ENCODE results near the gene AHI1.
A peak's percentile ranks its signal among the peaks of the same experiment; 100 is the strongest.

The AHI1 gene

DNA sequence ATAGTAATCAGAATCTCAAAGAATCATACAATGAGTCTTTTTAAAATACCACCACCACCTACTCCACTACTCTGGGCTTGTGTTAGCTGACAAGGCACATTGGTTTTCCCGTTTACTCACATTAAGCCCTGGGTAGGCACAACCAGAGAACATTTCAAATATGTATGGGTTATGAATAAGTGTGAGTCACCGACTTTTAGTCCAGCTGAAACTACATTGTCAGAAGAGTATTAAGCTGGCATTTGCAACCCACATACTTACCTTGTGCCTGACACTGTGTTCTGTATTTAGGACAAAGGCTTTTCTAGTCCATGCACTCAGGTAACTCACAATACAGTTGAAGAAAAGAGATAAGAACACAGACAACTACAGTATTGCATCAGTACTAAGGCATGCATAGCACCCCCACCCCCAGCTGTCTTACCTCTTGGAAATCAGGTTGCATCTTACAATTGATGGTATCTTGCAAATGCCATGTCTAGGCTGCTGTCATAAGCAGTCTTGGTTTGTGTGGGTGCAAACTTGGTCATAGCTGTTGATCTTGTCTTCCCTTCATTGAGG is 40.3 kb upstream of the AHI1 start:
- Histone ChIP-seq H3K36me3 (replicated peaks; ENCODE audit: low read depth, low read length) (no peaks in the 10 kb centered on the region), H3K79me2 (ENCODE audit: low read length) (no peaks in the 10 kb centered on the region), H3K4me2 (ENCODE audit: low read length) (no peak overlapping the region), H2AFZ (ENCODE audit: low read depth, low read length) (no peak overlapping the region), H3K27ac (ENCODE audit: low read length) (no peak overlapping the region), H3K4me3 (ENCODE audit: low read length) (no peak overlapping the region), H3K9ac (ENCODE audit: low read length) (no peak overlapping the region), H3K9me3 (ENCODE audit: insufficient read depth, low read length) (no peaks in the 10 kb centered on the region), H3K4me1 (ENCODE audit: low read length) (no peaks in the 10 kb centered on the region), H3K27me3 (ENCODE audit: low read depth, low read length) (no peaks in the 10 kb centered on the region), H4K20me1 (ENCODE audit: insufficient read depth, low read length) (no peaks in the 10 kb centered on the region)
- no peak for TF ChIP-seq CTCF (IDR thresholded peaks at IDR 0.05; ENCODE audit: low read depth, low read length)
- no peak for TF ChIP-seq EZH2phosphoT487 (IDR thresholded peaks at IDR 0.05; ENCODE audit: low read depth)

- Histone ChIP-seq H3K9ac (ENCODE audit: low read length) (no peak overlapping the region), H2AFZ (ENCODE audit: low read depth, low read length) (no peak overlapping the region), H4K20me1 (ENCODE audit: insufficient read depth, low read length) (no peaks in the 10 kb centered on the region), H3K79me2 (ENCODE audit: low read length) (no peaks in the 10 kb centered on the region), H3K9me3 (ENCODE audit: insufficient read depth, low read length) (no peaks in the 10 kb centered on the region), H3K4me3 (ENCODE audit: low read length) (no peak overlapping the region), H3K4me1 (ENCODE audit: low read length) (no peaks in the 10 kb centered on the region), H3K36me3 (replicated peaks; ENCODE audit: low read depth, low read length) (no peaks in the 10 kb centered on the region), H3K27me3 (ENCODE audit: low read depth, low read length) (no peaks in the 10 kb centered on the region), H3K4me2 (ENCODE audit: low read length) (no peak overlapping the region), H3K27ac (ENCODE audit: low read length) (no peak overlapping the region)
- TF ChIP-seq EZH2phosphoT487 (IDR thresholded peaks at IDR 0.05; ENCODE audit: low read depth) = no peak
- peak; percentile 73 for TF ChIP-seq CTCF (IDR thresholded peaks at IDR 0.05; ENCODE audit: low read depth, low read length)
These were observed 38.5 kb upstream of the AHI1 start for GRCh38 chr6:135535989-135536414.

DNA sequence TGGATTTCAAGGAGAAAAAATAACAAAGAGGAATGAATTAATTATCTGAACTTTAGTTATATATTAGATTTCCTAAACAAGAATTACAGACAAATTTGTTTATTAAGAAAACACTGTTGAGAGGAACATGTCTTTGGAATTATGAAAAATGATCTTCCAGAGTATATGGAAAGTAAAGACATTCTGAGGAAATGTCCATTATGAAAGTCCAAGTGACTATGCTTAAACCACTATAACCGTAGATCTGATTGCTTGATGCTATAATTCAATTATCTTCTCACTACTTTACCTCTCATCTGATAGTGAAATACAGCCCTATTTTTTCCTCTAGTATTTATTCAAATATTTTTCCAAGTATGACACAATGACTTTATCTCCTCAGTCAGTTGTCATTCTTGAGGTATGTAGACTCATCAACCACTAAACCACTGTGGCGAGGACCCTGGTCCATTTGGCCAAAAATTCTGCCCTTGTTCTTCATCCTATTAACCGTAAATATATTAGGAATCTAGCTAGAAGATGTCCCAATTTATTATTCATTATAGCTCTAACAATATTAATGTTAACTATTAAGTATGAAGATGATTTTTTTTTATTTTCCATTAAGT is 37.3 kb upstream of the AHI1 start:
- H3K4me2 ChIP-seq (ENCODE audit: low read length) = no peak overlapping the region
- no peak for TF ChIP-seq CTCF (IDR thresholded peaks at IDR 0.05; ENCODE audit: low read depth, low read length)
- TF ChIP-seq EZH2phosphoT487 (IDR thresholded peaks at IDR 0.05; ENCODE audit: low read depth) = no peak
- H3K4me3 ChIP-seq (ENCODE audit: low read length) = no peak overlapping the region
- no peaks in the 10 kb centered on the region for H3K36me3 ChIP-seq (replicated peaks; ENCODE audit: low read depth, low read length)
- H3K27ac ChIP-seq (ENCODE audit: low read length) = no peak overlapping the region
- no peaks in the 10 kb centered on the region for H3K9me3 ChIP-seq (ENCODE audit: insufficient read depth, low read length)
- H3K79me2 ChIP-seq (ENCODE audit: low read length) = no peaks in the 10 kb centered on the region
- H3K4me1 ChIP-seq (ENCODE audit: low read length) = no peaks in the 10 kb centered on the region
- H3K9ac ChIP-seq (ENCODE audit: low read length) = no peak overlapping the region
- no peaks in the 10 kb centered on the region for H4K20me1 ChIP-seq (ENCODE audit: insufficient read depth, low read length)
- H3K27me3 ChIP-seq (ENCODE audit: low read depth, low read length) = no peaks in the 10 kb centered on the region
- no peak overlapping the region for H2AFZ ChIP-seq (ENCODE audit: low read depth, low read length)

GRCh38 chr6:135532559-135532958 is 35.0 kb upstream of the AHI1 start:
- H3K27ac ChIP-seq (ENCODE audit: low read length) = no peak overlapping the region
- H3K4me1 ChIP-seq (ENCODE audit: low read length) = no peaks in the 10 kb centered on the region
- no peaks in the 10 kb centered on the region for H4K20me1 ChIP-seq (ENCODE audit: insufficient read depth, low read length)
- H3K4me3 ChIP-seq (ENCODE audit: low read length) = no peak overlapping the region
- H3K36me3 ChIP-seq (replicated peaks; ENCODE audit: low read depth, low read length) = no peaks in the 10 kb centered on the region
- no peaks in the 10 kb centered on the region for H3K79me2 ChIP-seq (ENCODE audit: low read length)
- TF ChIP-seq EZH2phosphoT487 (IDR thresholded peaks at IDR 0.05; ENCODE audit: low read depth) (no peak), CTCF (IDR thresholded peaks at IDR 0.05; ENCODE audit: low read depth, low read length) (no peak)
- no peaks in the 10 kb centered on the region for H3K27me3 ChIP-seq (ENCODE audit: low read depth, low read length)
- H3K9me3 ChIP-seq (ENCODE audit: insufficient read depth, low read length) = no peaks in the 10 kb centered on the region
- H3K4me2 ChIP-seq (ENCODE audit: low read length) = no peak overlapping the region
- no peak overlapping the region for H2AFZ ChIP-seq (ENCODE audit: low read depth, low read length)
- no peak overlapping the region for H3K9ac ChIP-seq (ENCODE audit: low read length)

Data from OCI-LY3 (cell line).